ENCODE data around the gene TMEM98. TPM values are rescaled to one million over a fixed set of nuclear protein-coding genes. Genes with fewer than 3 reads are reported as not detected.
"Not testable (repeated sequence)": the region's sequence is repeated elsewhere in the genome, so short reads cannot be mapped to it uniquely, and the experiment has no call there.

The TMEM98 gene
- total and polyA plus RNA-seq, 11 donors = 5.7 to 35.8 (median 13.3) TPM

DNA sequence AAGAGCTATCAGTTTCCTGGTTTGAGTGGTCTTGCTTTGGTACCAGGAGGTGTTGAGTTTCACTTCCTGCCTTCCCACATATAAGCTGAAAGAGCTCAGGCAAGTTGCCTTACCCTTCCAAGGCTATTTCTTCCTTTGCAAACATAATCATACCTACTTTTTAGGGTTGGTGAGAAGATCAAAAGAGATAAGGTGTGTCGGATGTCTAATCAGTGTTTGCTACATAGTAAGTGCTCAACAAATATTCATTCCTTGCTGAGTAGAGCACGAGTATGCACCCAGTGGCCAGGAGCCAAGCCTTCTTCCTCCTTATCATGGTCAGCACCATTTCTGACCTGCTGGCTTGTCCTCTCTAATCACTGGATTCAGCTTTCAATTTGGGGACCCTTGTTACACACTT is 12.7 kb upstream of the TMEM98 start:
- no peak overlapping the region for H3K27ac ChIP-seq
- DNase-seq = no peak
- intact Hi-C loops (cut with DNase I) = no loop called here
- H3K27me3 ChIP-seq = no peaks in the 10 kb centered on the region
- 32 to 39% (median 36%) methylated on average over 2 of the region's 2 CpGs for WGBS, 4 donors
- peaks cover 0 to 8% (median 0%) of the 10 kb centered on the region in 12 donors for H3K4me1 ChIP-seq
- no peak for ATAC-seq
- no peak overlapping the region for H3K4me3 ChIP-seq
- H3K9me3 ChIP-seq = no peaks in the 10 kb centered on the region
- no peaks in the 10 kb centered on the region for H3K36me3 ChIP-seq
- TF ChIP-seq, protein P1, sequence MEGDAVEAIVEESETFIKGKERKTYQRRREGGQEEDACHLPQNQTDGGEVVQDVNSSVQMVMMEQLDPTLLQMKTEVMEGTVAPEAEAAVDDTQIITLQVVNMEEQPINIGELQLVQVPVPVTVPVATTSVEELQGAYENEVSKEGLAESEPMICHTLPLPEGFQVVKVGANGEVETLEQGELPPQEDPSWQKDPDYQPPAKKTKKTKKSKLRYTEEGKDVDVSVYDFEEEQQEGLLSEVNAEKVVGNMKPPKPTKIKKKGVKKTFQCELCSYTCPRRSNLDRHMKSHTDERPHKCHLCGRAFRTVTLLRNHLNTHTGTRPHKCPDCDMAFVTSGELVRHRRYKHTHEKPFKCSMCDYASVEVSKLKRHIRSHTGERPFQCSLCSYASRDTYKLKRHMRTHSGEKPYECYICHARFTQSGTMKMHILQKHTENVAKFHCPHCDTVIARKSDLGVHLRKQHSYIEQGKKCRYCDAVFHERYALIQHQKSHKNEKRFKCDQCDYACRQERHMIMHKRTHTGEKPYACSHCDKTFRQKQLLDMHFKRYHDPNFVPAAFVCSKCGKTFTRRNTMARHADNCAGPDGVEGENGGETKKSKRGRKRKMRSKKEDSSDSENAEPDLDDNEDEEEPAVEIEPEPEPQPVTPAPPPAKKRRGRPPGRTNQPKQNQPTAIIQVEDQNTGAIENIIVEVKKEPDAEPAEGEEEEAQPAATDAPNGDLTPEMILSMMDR (IDR thresholded peaks at IDR 0.05) = no peak

DNA sequence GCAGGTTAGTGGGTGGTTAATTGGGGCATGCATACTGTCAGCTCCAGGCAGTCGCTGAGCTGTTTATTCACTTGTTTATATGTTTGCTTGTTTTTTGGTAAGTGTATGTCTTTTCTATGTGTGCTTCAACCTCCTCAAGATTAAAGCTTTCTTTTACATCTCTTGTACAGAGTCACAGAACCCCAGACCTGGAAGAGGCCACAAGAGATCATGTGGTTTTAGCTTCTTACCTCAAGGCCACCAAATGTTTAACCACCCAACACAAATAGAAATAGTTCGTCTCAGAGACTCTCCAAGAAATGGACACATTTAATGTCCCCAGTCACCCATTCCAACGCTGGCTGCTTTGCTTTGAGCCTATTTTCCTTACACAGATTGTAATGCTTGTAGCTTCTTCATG is 11.8 kb upstream of the TMEM98 start:
- no peak overlapping the region for H3K4me3 ChIP-seq
- intact Hi-C loops (cut with DNase I) = no loop called here
- no peaks in the 10 kb centered on the region for H3K36me3 ChIP-seq
- DNase-seq (no peak), ATAC-seq (no peak)
- 59 to 84% (median 72%) methylated on average over 3 of the region's 3 CpGs for WGBS, 4 donors
- TF ChIP-seq, protein P1 (IDR thresholded peaks at IDR 0.05) = no peak
- no peak for TF ChIP-seq POLR2A (IDR thresholded peaks at IDR 0.05)
- no peaks in the 10 kb centered on the region for H3K27me3 ChIP-seq
- no peaks in the 10 kb centered on the region for H3K9me3 ChIP-seq
- peaks cover 0 to 8% (median 0%) of the 10 kb centered on the region in 12 donors for H3K4me1 ChIP-seq
- H3K27ac ChIP-seq = no peak overlapping the region

DNA sequence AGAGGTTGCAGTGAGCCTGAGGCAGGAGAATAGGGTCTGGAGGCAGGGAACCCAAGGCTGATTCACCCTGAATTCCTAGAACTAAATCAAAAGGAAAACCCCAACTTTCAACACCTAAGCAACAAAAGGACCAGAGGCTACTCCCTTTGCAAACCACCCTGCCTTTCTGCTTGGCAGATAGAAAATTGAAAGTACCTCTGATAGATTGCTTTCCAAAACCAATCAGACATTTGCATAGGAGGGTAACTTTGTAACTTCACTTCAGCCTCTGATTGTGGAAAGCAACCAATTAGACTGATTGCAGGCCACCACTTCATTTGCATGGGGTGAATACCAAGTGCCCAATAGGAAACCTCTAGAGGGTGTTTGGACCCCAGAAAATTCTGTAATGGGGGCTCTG is 10.9 kb upstream of the TMEM98 start:
- Histone ChIP-seq H3K27ac (no peak overlapping the region), H3K4me1 (peaks cover 0 to 1% (median 0%) of the 10 kb centered on the region in 12 donors), H3K4me3 (no peak overlapping the region), H3K36me3 (no peaks in the 10 kb centered on the region), H3K27me3 (no peaks in the 10 kb centered on the region), H3K9me3 (no peaks in the 10 kb centered on the region)
- TF ChIP-seq POLR2A (IDR thresholded peaks at IDR 0.05) = no peak
- TF ChIP-seq, protein P1 (IDR thresholded peaks at IDR 0.05) = no peak
- DNase-seq = no peak
- intact Hi-C loops (cut with DNase I) = no loop called here
- ATAC-seq = no peak

DNA sequence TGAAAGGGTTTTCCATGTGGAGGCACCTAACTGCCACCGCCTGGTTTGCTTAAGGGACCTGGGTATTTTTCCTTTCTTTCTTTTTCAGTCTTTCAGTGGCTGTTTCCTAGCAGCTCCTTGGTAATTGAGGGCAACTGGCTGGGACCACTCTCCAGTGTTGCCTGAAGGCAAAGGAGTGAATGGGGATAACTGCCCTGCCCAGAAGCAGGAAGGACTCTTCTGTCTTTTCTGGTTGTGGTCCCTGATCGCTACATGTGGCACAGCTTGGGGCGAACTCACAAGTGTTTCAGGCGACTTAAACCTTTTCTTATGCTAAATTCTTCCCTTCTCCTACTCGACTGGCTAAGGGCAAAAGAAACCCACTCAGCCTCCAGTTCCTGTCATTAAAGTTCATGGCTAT is 10.1 kb upstream of the TMEM98 start:
- Histone ChIP-seq H3K27ac (no peak overlapping the region), H3K4me1 (no peaks in the 10 kb centered on the region), H3K9me3 (no peaks in the 10 kb centered on the region), H3K36me3 (no peaks in the 10 kb centered on the region), H3K4me3 (no peak overlapping the region), H3K27me3 (no peaks in the 10 kb centered on the region)
- no peak for ATAC-seq
- WGBS, 4 donors = 77 to 81% (median 79%) methylated on average over 5 of the region's 5 CpGs
- no peak for TF ChIP-seq POLR2A (IDR thresholded peaks at IDR 0.05)
- TF ChIP-seq, protein P1 (IDR thresholded peaks at IDR 0.05) = no peak
- intact Hi-C loops (cut with DNase I) = no loop called here
- DNase-seq = no peak

DNA sequence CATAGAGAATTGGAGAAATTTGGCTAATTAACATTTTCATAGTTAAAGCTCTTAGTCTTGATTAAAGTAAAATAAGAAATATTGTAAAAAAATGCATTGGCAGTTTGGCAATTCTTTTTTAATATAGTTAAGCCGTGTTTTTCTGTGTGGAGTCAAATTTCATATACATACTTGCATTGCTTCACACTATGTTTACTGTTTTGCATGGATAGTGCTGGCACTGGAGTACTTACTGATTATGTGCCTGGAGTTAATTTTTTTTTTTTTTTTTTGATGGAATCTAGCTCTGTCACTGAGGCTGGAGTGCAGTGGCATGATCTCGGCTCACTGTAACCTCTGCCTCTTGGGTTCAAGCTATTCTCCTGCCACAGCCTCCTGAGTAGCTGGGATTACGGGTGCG is 8.1 kb upstream of the TMEM98 start:
- H3K27me3 ChIP-seq; ATAC-seq; intact Hi-C loops (cut with DNase I); DNase-seq; H3K27ac ChIP-seq; H3K36me3 ChIP-seq; H3K9me3 ChIP-seq; H3K4me1 ChIP-seq; H3K4me3 ChIP-seq: not testable (repeated sequence)
- WGBS, 4 donors = 88 to 96% (median 92%) methylated on average over 4 of the region's 4 CpGs
